ENCODE results near the gene AFAP1.
A peak's percentile ranks its signal among the peaks of the same experiment; 100 is the strongest.

GRCh38 chr4:7850489-7850888 lies 89.2 kb downstream of the AFAP1 start:
- TF ChIP-seq CTCF (IDR thresholded peaks at IDR 0.05) (0 out of 2 replicates have a peak, but pooled peaks have one; percentile 19), TEAD1 (CRISPR knock-in tag; IDR thresholded peaks at IDR 0.05) (no peak)
